ENCODE results near the gene ALAS1.

Gene ALAS1

GRCh38 chr3:52228751-52229291 lies 30.9 kb downstream of the ALAS1 start:
- Histone ChIP-seq H3K27ac (replicated peaks) (no peak overlapping the region), H3K4me3 (replicated peaks; ENCODE audit: insufficient read depth, low read length) (no peak overlapping the region), H3K27me3 (ENCODE audit: insufficient read depth, poor library complexity, severe bottlenecking) (no peaks in the 10 kb centered on the region)
- no peak for DNase-seq (ENCODE audit: low read depth in 1 of 2, low spot score in 1 of 2)
- TF ChIP-seq CTCF (IDR thresholded peaks at IDR 0.05; ENCODE audit: insufficient read depth, low read length) (no peak), GABPA (IDR thresholded peaks at IDR 0.05; ENCODE audit: low read depth) (no peak), POLR2AphosphoS5 (IDR thresholded peaks at IDR 0.05; ENCODE audit: low read depth) (no peak), REST (IDR thresholded peaks at IDR 0.05; ENCODE audit: insufficient replicate concordance, low read depth) (no peak), SPI1 (IDR thresholded peaks at IDR 0.05; ENCODE audit: borderline replicate concordance, low read depth) (no peak)

- no peak overlapping the region for H3K4me3 ChIP-seq (replicated peaks; ENCODE audit: insufficient read depth, low read length)
- no peaks in the 10 kb centered on the region for H3K27me3 ChIP-seq (ENCODE audit: insufficient read depth, poor library complexity, severe bottlenecking)
- no peak for DNase-seq (ENCODE audit: low read depth in 1 of 2, low spot score in 1 of 2)
- no peak overlapping the region for H3K27ac ChIP-seq (replicated peaks)
- TF ChIP-seq GABPA (IDR thresholded peaks at IDR 0.05; ENCODE audit: low read depth) (no peak), POLR2AphosphoS5 (IDR thresholded peaks at IDR 0.05; ENCODE audit: low read depth) (no peak; the same call in 1 of the 2 replicates), CTCF (IDR thresholded peaks at IDR 0.05; ENCODE audit: insufficient read depth, low read length) (no peak), REST (IDR thresholded peaks at IDR 0.05; ENCODE audit: insufficient replicate concordance, low read depth) (no peak), SPI1 (IDR thresholded peaks at IDR 0.05; ENCODE audit: borderline replicate concordance, low read depth) (no peak)
These were observed 31.7 kb downstream of the ALAS1 start for GRCh38 chr3:52229656-52230055.

- TF ChIP-seq CTCF (IDR thresholded peaks at IDR 0.05; ENCODE audit: insufficient read depth, low read length): no peak
- TF ChIP-seq SPI1 (IDR thresholded peaks at IDR 0.05; ENCODE audit: borderline replicate concordance, low read depth): no peak
- TF ChIP-seq POLR2AphosphoS5 (IDR thresholded peaks at IDR 0.05; ENCODE audit: low read depth): no peak
- TF ChIP-seq REST (IDR thresholded peaks at IDR 0.05; ENCODE audit: insufficient replicate concordance, low read depth): no peak
- TF ChIP-seq GABPA (IDR thresholded peaks at IDR 0.05; ENCODE audit: low read depth): no peak
- Histone ChIP-seq H3K4me3 (replicated peaks; ENCODE audit: insufficient read depth, low read length) (no peak overlapping the region), H3K27ac (replicated peaks) (no peak overlapping the region), H3K27me3 (ENCODE audit: insufficient read depth, poor library complexity, severe bottlenecking) (no peaks in the 10 kb centered on the region)
- no peak for DNase-seq (ENCODE audit: low read depth in 1 of 2, low spot score in 1 of 2)
These were observed 32.5 kb downstream of the ALAS1 start for GRCh38 chr3:52230461-52230860.
